GM12878 (cell line): ENCODE data around the gene CTIF. TPM values are rescaled to one million over a fixed set of nuclear protein-coding genes. Genes with fewer than 3 reads are reported as not detected.

Experiments used
- ATAC-seq: fragments of 200-7000 bp; cut with Tn5 transposase; 3 replicates; pipeline ENCODE4 v1.9.1; 2020; ENCODE audit warnings: mild to moderate bottlenecking, moderate library complexity
- BruUV-seq: library from RNA; stranded (reverse); fragments of 400-500 nt; replicated peaks from 2 replicates; lab custom pipeline; 2021; lab: Mats Ljungman, UMichigan
- CTCF ChIA-PET: fragments of 300-600 bp; sonication (Branson Sonifier 250); formaldehyde crosslinking; extraction: SDS; loops from one replicate; lab custom pipeline; 2021; ENCODE audit warnings: inconsistent platforms; lab: Yijun Ruan, JAX
- POLR2A ChIA-PET: fragments of 350-600 bp; formaldehyde crosslinking; extraction: SDS; loops from one replicate; lab custom pipeline; 2021; ENCODE audit warnings: inconsistent platforms; lab: Charles Lee
- RAD21 ChIA-PET: fragments of 300-600 bp; sonication (Branson Sonifier 250); formaldehyde crosslinking; loops from one replicate; lab custom pipeline; 2023; ENCODE audit warnings: antibody characterized with exemption; ENCODE audit not compliant: unreplicated experiment; lab: Charles Lee
- SMC1A ChIA-PET: fragments of 300-600 bp; sonication (Branson Sonifier 250); formaldehyde crosslinking; loops from one replicate; lab custom pipeline; 2023; ENCODE audit not compliant: unreplicated experiment, uncharacterized antibody; lab: Charles Lee
- DNase-seq: peaks from one replicate; pipeline ENCODE4 v3.0.0-alpha.2; 2011; ENCODE audit warnings: low read depth, low spot score
- FAIRE-seq: peaks from 3 replicates; lab custom pipeline; 2011; peaks lifted over from hg19 to GRCh38; lab: Jason Lieb, UNC
- H2AFZ ChIP-seq: 2 replicates; pipeline ENCODE4 v1.6.0; 2011; ENCODE audit warnings: low read depth, low read length, control low read depth; ENCODE audit not compliant: control insufficient read depth
- H3K27ac ChIP-seq: 2 replicates; pipeline ENCODE4 v1.5.1; 2011; ENCODE audit warnings: control low read depth; ENCODE audit not compliant: control insufficient read depth, insufficient read depth
- H3K27me3 ChIP-seq, 2 experiments: replicated peaks in 1 of 2; 2 replicates each; pipeline versions ENCODE4 v1.6.0 to v1.6.1; 2011; ENCODE audit warnings: low read length in 1 of 2; ENCODE audit not compliant: control insufficient read depth in 2 of 2, insufficient read depth in 2 of 2
- H3K36me3 ChIP-seq, 2 experiments: 2 replicates each; pipeline ENCODE4 v1.5.1; 2011; ENCODE audit warnings: low read length in 1 of 2; ENCODE audit not compliant: control insufficient read depth in 2 of 2, insufficient read depth in 2 of 2
- H3K4me1 ChIP-seq: 2 replicates; pipeline ENCODE4 v1.6.1; 2011; ENCODE audit warnings: mild to moderate bottlenecking, low read length, moderate library complexity, mixed read lengths; ENCODE audit not compliant: control insufficient read depth, insufficient read depth
- H3K4me2 ChIP-seq: 2 replicates; pipeline ENCODE4 v1.6.0; 2011; ENCODE audit warnings: control low read depth; ENCODE audit not compliant: control insufficient read depth, insufficient read depth
- H3K4me3 ChIP-seq: fragments of 200-600 bp; sonication (generic); 2 replicates; pipeline ENCODE4 v1.5.1; 2016
- H3K79me2 ChIP-seq: 2 replicates; pipeline ENCODE4 v1.6.0; 2011; ENCODE audit warnings: low read length; ENCODE audit not compliant: control insufficient read depth, insufficient read depth
- H3K9ac ChIP-seq: 2 replicates; pipeline ENCODE4 v1.8.0; 2011; ENCODE audit warnings: low read length, control low read depth, mixed read lengths; ENCODE audit not compliant: control insufficient read depth, insufficient read depth
- H3K9me3 ChIP-seq: replicated peaks from 3 replicates; pipeline ENCODE4 v1.5.1; 2011; ENCODE audit warnings: mild to moderate bottlenecking, low read length; ENCODE audit not compliant: control insufficient read depth, insufficient read depth
- H4K20me1 ChIP-seq: 2 replicates; pipeline ENCODE4 v1.6.0; 2011; ENCODE audit not compliant: control insufficient read depth, insufficient read depth
- ATF7 ChIP-seq: fragments of 450-650 bp; IDR thresholded peaks from 2 replicates; pipeline ENCODE4 v1.6.1; 2016; ENCODE audit warnings: low read depth, mild to moderate bottlenecking
- BRCA1 ChIP-seq: IDR thresholded peaks from 2 replicates; pipeline ENCODE4 v1.6.1; 2011; ENCODE audit warnings: low read depth, low read length, improper control_type of control experiment
- CHD1 ChIP-seq: IDR thresholded peaks from 2 replicates; pipeline ENCODE4 v1.6.1; 2012; ENCODE audit warnings: low read depth, low read length, improper control_type of control experiment
- GATAD2B ChIP-seq: fragments of 450-650 bp; conservative IDR thresholded peaks from 2 replicates; pipeline ENCODE4 v1.6.1; 2017; ENCODE audit warnings: low read depth, mild to moderate bottlenecking, moderate library complexity
- MEF2A ChIP-seq: IDR thresholded peaks from 2 replicates; pipeline ENCODE4 v1.6.1; 2011; ENCODE audit warnings: low read depth, mild to moderate bottlenecking, low read length, moderate library complexity; ENCODE audit not compliant: insufficient read depth
- NFIC ChIP-seq: IDR thresholded peaks from 2 replicates; pipeline ENCODE4 v1.6.1; 2012; ENCODE audit warnings: low read depth, mild to moderate bottlenecking, inconsistent platforms, low read length, moderate library complexity
- PAX8 ChIP-seq: fragments of 450-650 bp; IDR thresholded peaks from 2 replicates; pipeline ENCODE4 v1.6.1; 2017; ENCODE audit warnings: mild to moderate bottlenecking, moderate library complexity
- POU2F2 ChIP-seq: IDR thresholded peaks from 3 replicates; pipeline ENCODE4 v1.6.1; 2011; ENCODE audit warnings: low read depth, mild to moderate bottlenecking, low read length, borderline replicate concordance
- RAD51 ChIP-seq: fragments of 450-650 bp; IDR thresholded peaks from 2 replicates; pipeline ENCODE4 v1.6.1; 2016; ENCODE audit warnings: moderate library complexity, mild to moderate bottlenecking, inconsistent platforms
- RB1 ChIP-seq: fragments of 450-650 bp; formaldehyde crosslinking; IDR thresholded peaks from 2 replicates; pipeline ENCODE4 v1.6.1; 2017; ENCODE audit warnings: mild to moderate bottlenecking, borderline replicate concordance
- SMARCA5 ChIP-seq: fragments of 450-650 bp; IDR thresholded peaks from 2 replicates; pipeline ENCODE4 v1.6.1; 2017; ENCODE audit warnings: mild to moderate bottlenecking
- TARDBP ChIP-seq: IDR thresholded peaks from 2 replicates; pipeline ENCODE4 v1.6.1; 2016; ENCODE audit warnings: borderline replicate concordance
- WRNIP1 ChIP-seq: IDR thresholded peaks from 2 replicates; pipeline ENCODE4 v1.6.1; 2011; ENCODE audit warnings: low read depth, low read length, improper control_type of control experiment, borderline replicate concordance
- ZNF274 ChIP-seq: IDR thresholded peaks from one replicate; pipeline ENCODE4 v1.8.0; 2011; ENCODE audit not compliant: insufficient read length, insufficient read depth
- ZNF384 ChIP-seq: IDR thresholded peaks from 2 replicates; pipeline ENCODE4 v1.6.1; 2012; ENCODE audit warnings: low read depth, mild to moderate bottlenecking, low read length, improper control_type of control experiment, borderline replicate concordance
- ZSCAN29 ChIP-seq: fragments of 450-650 bp; IDR thresholded peaks from 2 replicates; pipeline ENCODE4 v1.6.1; 2017; ENCODE audit warnings: mild to moderate bottlenecking, moderate library complexity
- WGBS: methylation state at CpG from one replicate; pipeline ENCODE4 v1.1.6; 2016; ENCODE audit warnings: low lambda C conversion rate; ENCODE audit not compliant: insufficient replicate concordance, insufficient coverage; ENCODE audit errors: missing lambda C conversion rate; 5-methylcytosine and 5-hydroxymethylcytosine counted together
- in situ Hi-C: fragments of 300-500 bp; cut with MboI; formaldehyde crosslinking; loops from 9 replicates; pipeline ENCODE4 v1.14.3; 2018; ENCODE audit warnings: mixed read lengths
- intact Hi-C: fragments of 100-400 bp; cut with micrococcal nuclease; formaldehyde crosslinking; loops from one replicate; pipeline ENCODE4 v1.14.2; 2022; ENCODE audit not compliant: unreplicated experiment
- polyA plus RNA-seq, 11 experiments: library from polyadenylated mRNA; depleted of rRNA in 4 of 11; unstranded in 6 of 11; stranded (reverse) in 5 of 11; fragments of >200 nt; fragmentation: Nextera tagmentation in 4 of 11; fragmentation: Illumina TruSeq in 1 of 11; extraction: Ambion mirVana in 4 of 11; extraction: Trizol in 1 of 11; gene quantifications; 1 replicate in 1 of 11; 2 replicates in 10 of 11; pipeline versions ENCODE4 v1.2.1 to v1.2.3, GENCODE V29; 2011 to 2016; ENCODE audit warnings: inconsistent platforms in 2 of 11, missing spikeins in 2 of 11, low read depth in 1 of 11
- total RNA-seq, 4 experiments: library from RNA; depleted of rRNA in 3 of 4; stranded (reverse); fragments of >200 nt in 3 of 4; fragmentation: Illumina TruSeq in 1 of 4; extraction: Trizol in 1 of 4; gene quantifications; 2 replicates each; pipeline versions ENCODE4 v1.2.1 to v1.2.3, GENCODE V29; 2013 to 2021
- TF ChIP-seq, protein P1 (sequence below): fragments of 450-650 bp; IDR thresholded peaks from 2 replicates; pipeline ENCODE4 v1.6.1; 2017; ENCODE audit warnings: mild to moderate bottlenecking, moderate library complexity
- TF ChIP-seq, protein P2 (sequence below): fragments of 450-650 bp; IDR thresholded peaks from 2 replicates; pipeline ENCODE4 v1.6.1; 2016; ENCODE audit warnings: mild to moderate bottlenecking

The CTIF gene
- total and polyA plus RNA-seq, 10 of the 15 experiments (the other 5 are each of a cell fraction or from before 2014, with no cell fraction given): 0.06 to 11.6 (median 2.5) TPM

DNA sequence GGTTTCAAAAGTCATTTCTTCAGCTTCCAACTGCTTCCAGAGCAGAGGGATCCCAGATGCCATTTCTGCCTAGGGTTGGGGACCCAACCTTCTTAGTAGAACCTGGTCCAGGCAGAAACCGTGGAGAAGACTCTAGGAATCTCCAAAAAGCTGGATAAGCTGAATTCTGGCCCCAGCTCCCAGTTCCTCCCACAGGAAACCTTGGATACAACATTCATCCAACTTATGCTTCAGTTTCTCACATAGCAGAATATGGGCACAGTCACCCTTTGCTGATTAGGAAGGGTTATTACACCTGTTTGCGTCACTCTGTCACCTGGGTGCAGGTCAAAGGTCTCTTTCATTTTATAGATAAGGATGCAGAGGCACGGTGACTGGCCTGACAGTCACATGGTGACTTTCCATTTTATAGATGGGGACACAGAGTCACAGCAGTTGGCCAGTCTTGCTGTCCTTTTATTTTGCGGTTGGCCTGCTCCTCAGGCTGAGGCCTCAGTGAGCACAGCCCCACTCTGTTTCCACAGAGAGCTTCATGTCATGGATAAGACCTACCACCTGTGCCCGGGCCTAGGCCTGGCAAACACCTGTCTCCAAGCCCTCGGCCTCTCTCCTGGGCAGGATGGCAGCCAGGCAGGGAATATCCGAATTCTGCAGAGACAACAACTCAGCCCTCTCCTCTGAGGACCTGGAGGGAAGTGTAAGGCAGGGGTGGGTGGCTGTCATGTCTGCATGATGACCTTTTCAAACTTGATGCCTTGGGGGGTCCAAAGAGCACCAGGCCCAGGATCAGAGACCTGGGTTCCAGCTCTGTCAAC lies 263.1 kb downstream of the CTIF start:
- DNase-seq (no peak), FAIRE-seq (peak; percentile 44), ATAC-seq (peak; percentile 34)
- H3K9ac ChIP-seq: peak overlapping the region; percentile 64
- H3K27me3 ChIP-seq: no peaks in the 10 kb centered on the region
- peak overlapping the region; percentile 88 for H3K4me2 ChIP-seq
- BruUV-seq: TSS peak; percentile 64
- in situ Hi-C loops: loop anchor here (25.0 kb wide), 1 partner anchor 1485 kb away; the partner anchor contains the start of genes CXXC1 and MBD1
- H3K9me3 ChIP-seq: no peaks in the 10 kb centered on the region
- H3K4me3 ChIP-seq: no peak overlapping the region
- POLR2A ChIA-PET: interaction anchor here (0.8 to 3.2 kb wide), 19 partner anchors 8 to 360 kb away, joined by 3 to 31 read pairs (median 5); no protein-coding TSS in a partner anchor
- H3K4me1 ChIP-seq: peaks cover 57% of the 10 kb centered on the region
- CTCF ChIA-PET: interaction anchor here (0.6 to 3.2 kb wide), 13 partner anchors 8 to 377 kb away, joined by 3 to 36 read pairs (median 4); no protein-coding TSS in a partner anchor
- RAD21 ChIA-PET: interaction anchor here (0.6 to 5.1 kb wide), 28 partner anchors 11 to 360 kb away, joined by 3 to 86 read pairs (median 4); no protein-coding TSS in a partner anchor
- SMC1A ChIA-PET: interaction anchor here (0.8 to 3.4 kb wide), 26 partner anchors 9 to 368 kb away, joined by 3 to 64 read pairs (median 5); no protein-coding TSS in a partner anchor
- peak overlapping the region; percentile 92 for H3K27ac ChIP-seq
- no peaks in the 10 kb centered on the region for H4K20me1 ChIP-seq
- WGBS: 38% methylated on average over 7 of the region's 7 CpGs
- intact Hi-C loops: loop anchor here (1.0 to 2.0 kb wide), 3 partner anchors 17 to 33 kb away; no protein-coding TSS in a partner anchor
- peak overlapping the region; percentile 8; the same call in 1 of the 2 replicates for H2AFZ ChIP-seq
- no peaks in the 10 kb centered on the region for H3K79me2 ChIP-seq
- H3K36me3 ChIP-seq: peaks cover 0 to 2% of the 10 kb centered on the region in 2 experiments; a peak in 1 of 4 replicates
- TF ChIP-seq RB1 (no peak), RAD51 (peak; percentile 66), WRNIP1 (no peak), ZNF274 (no peak), GATAD2B (peak; percentile 17), MEF2A (no peak), TARDBP (peak; percentile 18; the same call in 1 of the 2 replicates), SMARCA5 (0 out of 2 replicates have a peak, but pooled peaks have one; percentile 40), ZSCAN29 (no peak), POU2F2 (0 out of 3 replicates have a peak, but pooled peaks have one; percentile 6), ZNF384 (no peak), CHD1 (no peak), NFIC (0 out of 2 replicates have a peak, but pooled peaks have one; percentile 27), PAX8 (no peak), BRCA1 (no peak), ATF7 (peak; percentile 9; the same call in 1 of the 2 replicates)
- TF ChIP-seq, protein P1, sequence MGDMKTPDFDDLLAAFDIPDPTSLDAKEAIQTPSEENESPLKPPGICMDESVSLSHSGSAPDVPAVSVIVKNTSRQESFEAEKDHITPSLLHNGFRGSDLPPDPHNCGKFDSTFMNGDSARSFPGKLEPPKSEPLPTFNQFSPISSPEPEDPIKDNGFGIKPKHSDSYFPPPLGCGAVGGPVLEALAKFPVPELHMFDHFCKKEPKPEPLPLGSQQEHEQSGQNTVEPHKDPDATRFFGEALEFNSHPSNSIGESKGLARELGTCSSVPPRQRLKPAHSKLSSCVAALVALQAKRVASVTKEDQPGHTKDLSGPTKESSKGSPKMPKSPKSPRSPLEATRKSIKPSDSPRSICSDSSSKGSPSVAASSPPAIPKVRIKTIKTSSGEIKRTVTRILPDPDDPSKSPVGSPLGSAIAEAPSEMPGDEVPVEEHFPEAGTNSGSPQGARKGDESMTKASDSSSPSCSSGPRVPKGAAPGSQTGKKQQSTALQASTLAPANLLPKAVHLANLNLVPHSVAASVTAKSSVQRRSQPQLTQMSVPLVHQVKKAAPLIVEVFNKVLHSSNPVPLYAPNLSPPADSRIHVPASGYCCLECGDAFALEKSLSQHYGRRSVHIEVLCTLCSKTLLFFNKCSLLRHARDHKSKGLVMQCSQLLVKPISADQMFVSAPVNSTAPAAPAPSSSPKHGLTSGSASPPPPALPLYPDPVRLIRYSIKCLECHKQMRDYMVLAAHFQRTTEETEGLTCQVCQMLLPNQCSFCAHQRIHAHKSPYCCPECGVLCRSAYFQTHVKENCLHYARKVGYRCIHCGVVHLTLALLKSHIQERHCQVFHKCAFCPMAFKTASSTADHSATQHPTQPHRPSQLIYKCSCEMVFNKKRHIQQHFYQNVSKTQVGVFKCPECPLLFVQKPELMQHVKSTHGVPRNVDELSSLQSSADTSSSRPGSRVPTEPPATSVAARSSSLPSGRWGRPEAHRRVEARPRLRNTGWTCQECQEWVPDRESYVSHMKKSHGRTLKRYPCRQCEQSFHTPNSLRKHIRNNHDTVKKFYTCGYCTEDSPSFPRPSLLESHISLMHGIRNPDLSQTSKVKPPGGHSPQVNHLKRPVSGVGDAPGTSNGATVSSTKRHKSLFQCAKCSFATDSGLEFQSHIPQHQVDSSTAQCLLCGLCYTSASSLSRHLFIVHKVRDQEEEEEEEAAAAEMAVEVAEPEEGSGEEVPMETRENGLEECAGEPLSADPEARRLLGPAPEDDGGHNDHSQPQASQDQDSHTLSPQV: 0 out of 2 replicates have a peak, but pooled peaks have one; percentile 16
- TF ChIP-seq, protein P2, sequence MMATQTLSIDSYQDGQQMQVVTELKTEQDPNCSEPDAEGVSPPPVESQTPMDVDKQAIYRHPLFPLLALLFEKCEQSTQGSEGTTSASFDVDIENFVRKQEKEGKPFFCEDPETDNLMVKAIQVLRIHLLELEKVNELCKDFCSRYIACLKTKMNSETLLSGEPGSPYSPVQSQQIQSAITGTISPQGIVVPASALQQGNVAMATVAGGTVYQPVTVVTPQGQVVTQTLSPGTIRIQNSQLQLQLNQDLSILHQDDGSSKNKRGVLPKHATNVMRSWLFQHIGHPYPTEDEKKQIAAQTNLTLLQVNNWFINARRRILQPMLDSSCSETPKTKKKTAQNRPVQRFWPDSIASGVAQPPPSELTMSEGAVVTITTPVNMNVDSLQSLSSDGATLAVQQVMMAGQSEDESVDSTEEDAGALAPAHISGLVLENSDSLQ: peak; percentile 26; the same call in 1 of the 2 replicates
